Spleen (tissue), 7 donors: ENCODE measurements around the gene USP5.

ENCODE experiments used
- CTCF ChIP-seq, 11 experiments: fragments of 200-600 bp in 7 of 11; fragments of 450-650 bp in 4 of 11; sonication (generic) in 4 of 11; IDR thresholded peaks in 8 of 11; conservative IDR thresholded peaks in 3 of 11; 1 replicate in 7 of 11; 2 replicates in 4 of 11; pipeline versions ENCODE4 v1.4.0 to v1.8.0; 2016 to 2021; ENCODE audit warnings: antibody characterized with exemption in 11 of 11, inconsistent platforms in 4 of 11, mild to moderate bottlenecking in 1 of 11
- POLR2A ChIP-seq, 3 donors: fragments of 450-650 bp; IDR thresholded peaks; one replicate each; pipeline ENCODE4 v1.5.1; 2017; ENCODE audit warnings: antibody characterized with exemption in 3 of 3, mild to moderate bottlenecking in 1 of 3
- POLR2AphosphoS5 ChIP-seq, 3 donors: sonication (generic); formaldehyde crosslinking; IDR thresholded peaks; one replicate each; pipeline ENCODE4 v1.5.1; 2017; ENCODE audit warnings: antibody characterized with exemption in 3 of 3
- donor health status: DM: no; HTN: no; CAD: no; lungs with moderate emphysema.
- donor health status: DM: no; HTN: no; CAD: no.
- donor health status: DM: no; HTN: no; CAD: no.

DNA sequence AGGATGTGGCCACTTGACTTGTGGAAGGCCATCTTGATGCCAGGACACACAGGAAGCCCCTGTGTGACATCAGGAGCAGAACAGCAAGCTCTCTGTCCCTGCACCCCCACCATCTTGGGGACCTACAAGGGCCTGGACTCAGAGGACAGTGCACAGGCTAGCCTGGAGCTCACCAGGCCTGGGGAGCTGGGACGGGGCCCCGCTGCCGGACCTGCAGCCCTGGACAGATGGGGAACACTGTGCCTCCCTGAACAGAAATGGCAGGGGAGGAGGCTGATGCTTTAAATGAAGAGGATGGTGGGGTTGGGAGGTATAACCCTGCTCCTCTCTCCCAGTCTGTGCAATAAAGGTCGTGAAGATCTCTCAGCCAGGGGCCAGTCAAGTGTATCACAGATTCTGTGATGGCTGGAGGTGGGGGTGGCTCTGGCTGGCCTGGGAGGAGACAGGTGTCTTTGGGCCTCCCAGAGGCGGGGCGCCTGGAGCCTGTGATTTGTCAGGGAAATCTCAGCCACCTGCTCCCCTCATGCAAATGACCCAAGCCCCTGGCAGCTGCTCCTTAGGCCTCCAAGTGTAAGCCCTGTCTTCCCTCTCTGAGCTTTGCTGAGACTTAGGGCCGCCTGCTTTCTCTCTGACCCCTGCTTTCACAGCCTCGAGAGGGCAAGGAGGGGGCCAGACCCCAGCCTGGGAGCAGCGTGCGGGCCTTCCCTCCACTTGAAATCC, 12.3 kb upstream of the USP5 start:
- TF ChIP-seq CTCF (IDR thresholded peaks at IDR 0.05 in 8 of 11, conservative IDR thresholded peaks at IDR 0.05 in 3 of 11) (no peak), POLR2A (IDR thresholded peaks at IDR 0.05) (no peak), POLR2AphosphoS5 (IDR thresholded peaks at IDR 0.05) (peak in 1 of 3 donors; percentile 37)
